HEK293 (cell line): Measurements from ENCODE around the gene CCDC149.

Experiments used
- KLF10 ChIP-seq: fragments of 450-650 bp; IDR thresholded peaks from 2 replicates; pipeline ENCODE4 v1.5.1; 2018; ENCODE audit warnings: missing biosample characterization, mild to moderate bottlenecking, missing genetic modification characterization
- SETDB1 ChIP-seq: IDR thresholded peaks from one replicate; pipeline ENCODE4 v1.6.1; 2017; ENCODE audit warnings: mild to moderate bottlenecking, low read length, moderate library complexity, mixed read lengths; ENCODE audit not compliant: insufficient read length
- SP2 ChIP-seq: fragments of 450-650 bp; formaldehyde crosslinking; IDR thresholded peaks from 2 replicates; pipeline ENCODE4 v1.5.1; 2016; ENCODE audit warnings: missing biosample characterization, missing genetic modification characterization
- ZNF19 ChIP-seq: fragments of 450-650 bp; formaldehyde crosslinking; IDR thresholded peaks from 2 replicates; pipeline ENCODE4; 2016; ENCODE audit warnings: missing biosample characterization, missing genetic modification characterization, low read depth
- ZNF239 ChIP-seq: fragments of 450-650 bp; formaldehyde crosslinking; IDR thresholded peaks from 2 replicates; pipeline ENCODE4 v1.5.1; 2016; ENCODE audit warnings: missing biosample characterization, missing genetic modification characterization
- ZNF274 ChIP-seq, 2 experiments: fragments of 200-500 bp in 1 of 2; fragments of 450-650 bp in 1 of 2; sonication (Bioruptor generic) in 1 of 2; formaldehyde crosslinking in 1 of 2; IDR thresholded peaks; 2 replicates each; pipeline versions ENCODE4 v1.5.1 to v1.6.1; 2014 to 2016; ENCODE audit warnings: borderline replicate concordance in 1 of 2, inconsistent platforms in 1 of 2, low read length in 1 of 2, missing biosample characterization in 1 of 2, missing genetic modification characterization in 1 of 2
- ZNF311 ChIP-seq: fragments of 450-650 bp; formaldehyde crosslinking; IDR thresholded peaks from 2 replicates; pipeline ENCODE4 v1.5.1; 2017; ENCODE audit warnings: missing biosample characterization, missing genetic modification characterization, borderline replicate concordance
- ZNF658 ChIP-seq: fragments of 450-650 bp; formaldehyde crosslinking; IDR thresholded peaks from 2 replicates; pipeline ENCODE4; 2016; ENCODE audit warnings: missing biosample characterization, missing genetic modification characterization
- TF ChIP-seq, protein P1 (sequence below): fragments of 450-650 bp; IDR thresholded peaks from 2 replicates; pipeline ENCODE4 v1.5.1; 2018; ENCODE audit warnings: missing biosample characterization, missing genetic modification characterization
- TF ChIP-seq, protein P2 (sequence below): fragments of 450-650 bp; formaldehyde crosslinking; IDR thresholded peaks from 2 replicates; pipeline ENCODE4 v1.5.1; 2016; ENCODE audit warnings: missing biosample characterization, missing genetic modification characterization
- TF ChIP-seq, protein P3 (sequence below): fragments of 450-650 bp; formaldehyde crosslinking; IDR thresholded peaks from 2 replicates; pipeline ENCODE4 v1.5.1; 2016; ENCODE audit warnings: missing biosample characterization, missing genetic modification characterization
- TF ChIP-seq, protein P4 (sequence below): fragments of 450-650 bp; formaldehyde crosslinking; IDR thresholded peaks from 2 replicates; pipeline ENCODE4 v1.5.1; 2017; ENCODE audit warnings: missing biosample characterization, mild to moderate bottlenecking, missing genetic modification characterization, moderate library complexity

- no peak for TF ChIP-seq ZNF311 (tag by site-specific recombination)
- no peak for TF ChIP-seq ZNF239 (tag by site-specific recombination)
- TF ChIP-seq, protein P1, sequence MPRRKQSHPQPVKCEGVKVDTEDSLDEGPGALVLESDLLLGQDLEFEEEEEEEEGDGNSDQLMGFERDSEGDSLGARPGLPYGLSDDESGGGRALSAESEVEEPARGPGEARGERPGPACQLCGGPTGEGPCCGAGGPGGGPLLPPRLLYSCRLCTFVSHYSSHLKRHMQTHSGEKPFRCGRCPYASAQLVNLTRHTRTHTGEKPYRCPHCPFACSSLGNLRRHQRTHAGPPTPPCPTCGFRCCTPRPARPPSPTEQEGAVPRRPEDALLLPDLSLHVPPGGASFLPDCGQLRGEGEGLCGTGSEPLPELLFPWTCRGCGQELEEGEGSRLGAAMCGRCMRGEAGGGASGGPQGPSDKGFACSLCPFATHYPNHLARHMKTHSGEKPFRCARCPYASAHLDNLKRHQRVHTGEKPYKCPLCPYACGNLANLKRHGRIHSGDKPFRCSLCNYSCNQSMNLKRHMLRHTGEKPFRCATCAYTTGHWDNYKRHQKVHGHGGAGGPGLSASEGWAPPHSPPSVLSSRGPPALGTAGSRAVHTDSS (tag by site-specific recombination): no peak
- TF ChIP-seq, protein P2, sequence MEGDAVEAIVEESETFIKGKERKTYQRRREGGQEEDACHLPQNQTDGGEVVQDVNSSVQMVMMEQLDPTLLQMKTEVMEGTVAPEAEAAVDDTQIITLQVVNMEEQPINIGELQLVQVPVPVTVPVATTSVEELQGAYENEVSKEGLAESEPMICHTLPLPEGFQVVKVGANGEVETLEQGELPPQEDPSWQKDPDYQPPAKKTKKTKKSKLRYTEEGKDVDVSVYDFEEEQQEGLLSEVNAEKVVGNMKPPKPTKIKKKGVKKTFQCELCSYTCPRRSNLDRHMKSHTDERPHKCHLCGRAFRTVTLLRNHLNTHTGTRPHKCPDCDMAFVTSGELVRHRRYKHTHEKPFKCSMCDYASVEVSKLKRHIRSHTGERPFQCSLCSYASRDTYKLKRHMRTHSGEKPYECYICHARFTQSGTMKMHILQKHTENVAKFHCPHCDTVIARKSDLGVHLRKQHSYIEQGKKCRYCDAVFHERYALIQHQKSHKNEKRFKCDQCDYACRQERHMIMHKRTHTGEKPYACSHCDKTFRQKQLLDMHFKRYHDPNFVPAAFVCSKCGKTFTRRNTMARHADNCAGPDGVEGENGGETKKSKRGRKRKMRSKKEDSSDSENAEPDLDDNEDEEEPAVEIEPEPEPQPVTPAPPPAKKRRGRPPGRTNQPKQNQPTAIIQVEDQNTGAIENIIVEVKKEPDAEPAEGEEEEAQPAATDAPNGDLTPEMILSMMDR (tag by site-specific recombination): no peak
- TF ChIP-seq ZNF658 (tag by site-specific recombination): no peak
- TF ChIP-seq, protein P3, sequence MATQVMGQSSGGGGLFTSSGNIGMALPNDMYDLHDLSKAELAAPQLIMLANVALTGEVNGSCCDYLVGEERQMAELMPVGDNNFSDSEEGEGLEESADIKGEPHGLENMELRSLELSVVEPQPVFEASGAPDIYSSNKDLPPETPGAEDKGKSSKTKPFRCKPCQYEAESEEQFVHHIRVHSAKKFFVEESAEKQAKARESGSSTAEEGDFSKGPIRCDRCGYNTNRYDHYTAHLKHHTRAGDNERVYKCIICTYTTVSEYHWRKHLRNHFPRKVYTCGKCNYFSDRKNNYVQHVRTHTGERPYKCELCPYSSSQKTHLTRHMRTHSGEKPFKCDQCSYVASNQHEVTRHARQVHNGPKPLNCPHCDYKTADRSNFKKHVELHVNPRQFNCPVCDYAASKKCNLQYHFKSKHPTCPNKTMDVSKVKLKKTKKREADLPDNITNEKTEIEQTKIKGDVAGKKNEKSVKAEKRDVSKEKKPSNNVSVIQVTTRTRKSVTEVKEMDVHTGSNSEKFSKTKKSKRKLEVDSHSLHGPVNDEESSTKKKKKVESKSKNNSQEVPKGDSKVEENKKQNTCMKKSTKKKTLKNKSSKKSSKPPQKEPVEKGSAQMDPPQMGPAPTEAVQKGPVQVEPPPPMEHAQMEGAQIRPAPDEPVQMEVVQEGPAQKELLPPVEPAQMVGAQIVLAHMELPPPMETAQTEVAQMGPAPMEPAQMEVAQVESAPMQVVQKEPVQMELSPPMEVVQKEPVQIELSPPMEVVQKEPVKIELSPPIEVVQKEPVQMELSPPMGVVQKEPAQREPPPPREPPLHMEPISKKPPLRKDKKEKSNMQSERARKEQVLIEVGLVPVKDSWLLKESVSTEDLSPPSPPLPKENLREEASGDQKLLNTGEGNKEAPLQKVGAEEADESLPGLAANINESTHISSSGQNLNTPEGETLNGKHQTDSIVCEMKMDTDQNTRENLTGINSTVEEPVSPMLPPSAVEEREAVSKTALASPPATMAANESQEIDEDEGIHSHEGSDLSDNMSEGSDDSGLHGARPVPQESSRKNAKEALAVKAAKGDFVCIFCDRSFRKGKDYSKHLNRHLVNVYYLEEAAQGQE (tag by site-specific recombination): no peak
- TF ChIP-seq, protein P4, sequence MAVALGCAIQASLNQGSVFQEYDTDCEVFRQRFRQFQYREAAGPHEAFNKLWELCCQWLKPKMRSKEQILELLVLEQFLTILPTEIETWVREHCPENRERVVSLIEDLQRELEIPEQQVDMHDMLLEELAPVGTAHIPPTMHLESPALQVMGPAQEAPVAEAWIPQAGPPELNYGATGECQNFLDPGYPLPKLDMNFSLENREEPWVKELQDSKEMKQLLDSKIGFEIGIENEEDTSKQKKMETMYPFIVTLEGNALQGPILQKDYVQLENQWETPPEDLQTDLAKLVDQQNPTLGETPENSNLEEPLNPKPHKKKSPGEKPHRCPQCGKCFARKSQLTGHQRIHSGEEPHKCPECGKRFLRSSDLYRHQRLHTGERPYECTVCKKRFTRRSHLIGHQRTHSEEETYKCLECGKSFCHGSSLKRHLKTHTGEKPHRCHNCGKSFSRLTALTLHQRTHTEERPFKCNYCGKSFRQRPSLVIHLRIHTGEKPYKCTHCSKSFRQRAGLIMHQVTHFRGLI (tag by site-specific recombination): no peak
- no peak for TF ChIP-seq ZNF19
- no peak for TF ChIP-seq ZNF274 (IDR thresholded peaks at IDR 0.05; ENCODE audit: low read length)
- no peak for TF ChIP-seq ZNF274 (tag by site-specific recombination; IDR thresholded peaks at IDR 0.05; ENCODE audit: borderline replicate concordance)
- TF ChIP-seq SETDB1: no peak
- TF ChIP-seq KLF10 (tag by site-specific recombination): no peak
- no peak for TF ChIP-seq SP2 (tag by site-specific recombination)
These were observed 39.8 kb upstream of the CCDC149 start for GRCh38 chr4:24952667-24953066.
